ENCODE results near the gene TMPRSS7. TPM values are rescaled to one million over a fixed set of nuclear protein-coding genes. Genes with fewer than 3 reads are reported as not detected.
A peak's percentile ranks its signal among the peaks of the same experiment; 100 is the strongest.

Gene TMPRSS7
- polyA plus RNA-seq, 1 of the 3 experiments (the other 2 are of a cell fraction), result 0.02 TPM

DNA sequence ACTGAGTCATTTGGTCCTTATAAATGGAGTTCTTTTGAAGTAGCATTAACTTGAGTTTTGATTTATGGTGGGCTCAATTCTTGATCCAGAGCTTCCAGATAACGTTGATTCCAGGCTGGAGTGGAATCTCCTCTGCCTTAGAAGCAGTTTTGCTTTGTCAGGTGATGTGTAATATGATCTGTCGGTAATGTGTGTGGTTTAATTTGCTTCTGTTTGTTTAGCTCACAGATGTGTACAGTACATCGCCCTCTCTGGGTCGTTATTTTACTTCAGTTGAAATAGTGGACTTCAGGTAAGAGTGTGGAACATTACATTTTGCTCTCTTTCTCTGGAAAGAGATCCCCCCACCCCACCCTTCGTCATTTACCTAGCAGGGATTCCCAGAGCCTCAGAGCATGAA, 74.8 kb downstream of the TMPRSS7 start:
- no peaks in the 10 kb centered on the region for H3K9me2 ChIP-seq
- no peak overlapping the region for H3K4me2 ChIP-seq
- H3K79me2 ChIP-seq (ENCODE audit: insufficient read depth), result no peaks in the 10 kb centered on the region
- TF ChIP-seq EP300 (IDR thresholded peaks at IDR 0.05; ENCODE audit: borderline replicate concordance in 1 of 2, low read depth in 1 of 2, low read length in 1 of 2) (no peak), MXI1 (IDR thresholded peaks at IDR 0.05; ENCODE audit: low read depth, low read length) (no peak), SMC3 (IDR thresholded peaks at IDR 0.05; ENCODE audit: low read depth, low read length) (no peak)
- no peaks in the 10 kb centered on the region for H3K9me3 ChIP-seq
- no peaks in the 10 kb centered on the region for H3K4me1 ChIP-seq (ENCODE audit: control insufficient read depth in 1 of 2, insufficient read depth in 2 of 2, low read depth in 1 of 2, low read length in 1 of 2)
- H3K4me3 ChIP-seq (ENCODE audit: low read depth in 2 of 2, low read length in 1 of 2), result no peak overlapping the region
- no peaks in the 10 kb centered on the region for H3K27me3 ChIP-seq (ENCODE audit: insufficient read depth)
- WGBS (ENCODE audit: low lambda C conversion rate), result 78% methylated on average over 5 of the region's 5 CpGs
- H3K36me3 ChIP-seq (replicated peaks in 1 of 2; ENCODE audit: control insufficient read depth in 1 of 2, insufficient read depth in 2 of 2, low read length in 1 of 2), result peaks cover 0 to 29% of the 10 kb centered on the region in 2 experiments
- no peak overlapping the region for H3K27ac ChIP-seq (ENCODE audit: low read depth in 2 of 2, low read length in 1 of 2)
- no peak for DNase-seq
- no peak overlapping the region for H3K9ac ChIP-seq
- ChIA-PET CTCF (interaction anchor here (0.6 to 4.2 kb wide), 3 partner anchors 14 to 184 kb away, joined by 3 to 22 read pairs (median 3); partner anchors contain the start of gene SLC9C1), POLR2A (no interaction called here)
- no peak overlapping the region for H2AFZ ChIP-seq (ENCODE audit: low read depth)
- no peaks in the 10 kb centered on the region for H4K20me1 ChIP-seq (ENCODE audit: insufficient read depth)
- H3F3A ChIP-seq (replicated peaks; ENCODE audit: insufficient read depth), result peaks cover 4% of the 10 kb centered on the region

- Histone ChIP-seq H3K36me3 (replicated peaks in 1 of 2; ENCODE audit: control insufficient read depth in 1 of 2, insufficient read depth in 2 of 2, low read length in 1 of 2) (peaks cover 0 to 20% of the 10 kb centered on the region in 2 experiments), H3K27ac (ENCODE audit: low read depth in 2 of 2, low read length in 1 of 2) (no peak overlapping the region), H3K9me3 (no peaks in the 10 kb centered on the region), H3K4me2 (no peak overlapping the region), H2AFZ (ENCODE audit: low read depth) (no peak overlapping the region), H3K79me2 (ENCODE audit: insufficient read depth) (no peaks in the 10 kb centered on the region), H3K27me3 (ENCODE audit: insufficient read depth) (no peaks in the 10 kb centered on the region), H3F3A (replicated peaks; ENCODE audit: insufficient read depth) (peaks cover 4% of the 10 kb centered on the region), H4K20me1 (ENCODE audit: insufficient read depth) (no peaks in the 10 kb centered on the region), H3K4me1 (ENCODE audit: control insufficient read depth in 1 of 2, insufficient read depth in 2 of 2, low read depth in 1 of 2, low read length in 1 of 2) (no peaks in the 10 kb centered on the region; a peak in 1 of 4 replicates), H3K9me2 (no peaks in the 10 kb centered on the region), H3K9ac (no peak overlapping the region), H3K4me3 (ENCODE audit: low read depth in 2 of 2, low read length in 1 of 2) (no peak overlapping the region; a peak in 1 of 4 replicates)
- peak; percentile 70 for DNase-seq
- ChIA-PET POLR2A (no interaction called here), CTCF (interaction anchor here (0.7 to 4.2 kb wide), 38 partner anchors 9 to 696 kb away, joined by 3 to 29 read pairs (median 4); partner anchors contain the start of genes C3orf52, CD200 and SLC9C1)
- no peak for TF ChIP-seq MXI1 (IDR thresholded peaks at IDR 0.05; ENCODE audit: low read depth, low read length)
- TF ChIP-seq, protein P1, sequence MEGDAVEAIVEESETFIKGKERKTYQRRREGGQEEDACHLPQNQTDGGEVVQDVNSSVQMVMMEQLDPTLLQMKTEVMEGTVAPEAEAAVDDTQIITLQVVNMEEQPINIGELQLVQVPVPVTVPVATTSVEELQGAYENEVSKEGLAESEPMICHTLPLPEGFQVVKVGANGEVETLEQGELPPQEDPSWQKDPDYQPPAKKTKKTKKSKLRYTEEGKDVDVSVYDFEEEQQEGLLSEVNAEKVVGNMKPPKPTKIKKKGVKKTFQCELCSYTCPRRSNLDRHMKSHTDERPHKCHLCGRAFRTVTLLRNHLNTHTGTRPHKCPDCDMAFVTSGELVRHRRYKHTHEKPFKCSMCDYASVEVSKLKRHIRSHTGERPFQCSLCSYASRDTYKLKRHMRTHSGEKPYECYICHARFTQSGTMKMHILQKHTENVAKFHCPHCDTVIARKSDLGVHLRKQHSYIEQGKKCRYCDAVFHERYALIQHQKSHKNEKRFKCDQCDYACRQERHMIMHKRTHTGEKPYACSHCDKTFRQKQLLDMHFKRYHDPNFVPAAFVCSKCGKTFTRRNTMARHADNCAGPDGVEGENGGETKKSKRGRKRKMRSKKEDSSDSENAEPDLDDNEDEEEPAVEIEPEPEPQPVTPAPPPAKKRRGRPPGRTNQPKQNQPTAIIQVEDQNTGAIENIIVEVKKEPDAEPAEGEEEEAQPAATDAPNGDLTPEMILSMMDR (IDR thresholded peaks at IDR 0.05), result peak; percentile 72
- TF ChIP-seq RAD21 (IDR thresholded peaks at IDR 0.05; ENCODE audit: low read length), result peak; percentile 89
- TF ChIP-seq SMC3 (IDR thresholded peaks at IDR 0.05; ENCODE audit: low read depth, low read length), result peak; percentile 68
- no peak for TF ChIP-seq YY1 (IDR thresholded peaks at IDR 0.05; ENCODE audit: low read depth)
- 45% methylated on average over 3 of the region's 3 CpGs for WGBS (ENCODE audit: low lambda C conversion rate)
Observed at GRCh38 chr3:112111785-112112402, 77.4 kb downstream of the TMPRSS7 start.

DNA sequence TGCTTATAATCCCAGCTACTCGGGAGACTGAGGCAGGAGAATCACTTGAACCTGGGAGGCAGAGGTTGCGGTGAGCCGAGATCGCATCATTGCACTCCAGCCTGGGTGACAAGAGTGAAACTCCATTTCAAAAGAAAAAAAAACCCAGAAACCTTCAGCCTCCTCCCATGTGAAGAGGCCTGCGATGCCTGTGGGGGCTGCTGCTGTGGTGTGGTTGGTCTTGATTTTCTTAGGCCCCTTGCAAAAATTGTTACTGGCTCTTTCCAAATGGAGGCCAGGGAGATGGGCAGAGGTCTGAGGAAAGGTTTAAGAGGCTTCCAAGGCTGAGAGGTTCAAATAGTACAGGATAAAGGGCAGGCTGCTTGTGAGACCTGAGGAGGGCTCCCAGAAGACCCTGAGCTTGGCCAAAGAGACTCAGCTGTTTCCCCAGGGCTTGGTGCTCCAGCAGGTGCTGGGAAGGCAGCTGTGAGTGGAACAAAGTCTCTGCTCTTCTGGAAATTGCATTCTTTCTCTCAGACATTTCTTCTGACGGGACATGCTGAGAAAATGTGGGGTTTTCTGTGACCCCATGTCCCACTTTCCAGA, 80.1 kb downstream of the TMPRSS7 start:
- H3F3A ChIP-seq (replicated peaks; ENCODE audit: insufficient read depth), result no peaks in the 10 kb centered on the region
- ChIA-PET POLR2A (interaction anchor here (0.6 kb wide), 1 partner anchor 205 kb away, joined by 3 read pairs; no protein-coding TSS in a partner anchor), CTCF (no interaction called here)

More for the DNA sequence above, 80.1 kb downstream of the TMPRSS7 start:
- Histone ChIP-seq H3K9me3 (no peaks in the 10 kb centered on the region), H3K4me2 (no peak overlapping the region), H4K20me1 (ENCODE audit: insufficient read depth) (no peaks in the 10 kb centered on the region), H3K36me3 (replicated peaks in 1 of 2; ENCODE audit: control insufficient read depth in 1 of 2, insufficient read depth in 2 of 2, low read length in 1 of 2) (peaks cover 0 to 18% of the 10 kb centered on the region in 2 experiments), H3K79me2 (ENCODE audit: insufficient read depth) (no peaks in the 10 kb centered on the region), H3K4me1 (ENCODE audit: control insufficient read depth in 1 of 2, insufficient read depth in 2 of 2, low read depth in 1 of 2, low read length in 1 of 2) (no peaks in the 10 kb centered on the region; a peak in 1 of 4 replicates), H3K27ac (ENCODE audit: low read depth in 2 of 2, low read length in 1 of 2) (no peak overlapping the region), H3K27me3 (ENCODE audit: insufficient read depth) (no peaks in the 10 kb centered on the region), H2AFZ (ENCODE audit: low read depth) (no peak overlapping the region), H3K9ac (no peak overlapping the region), H3K9me2 (no peaks in the 10 kb centered on the region), H3K4me3 (ENCODE audit: low read depth in 2 of 2, low read length in 1 of 2) (no peak overlapping the region)
- no peak for TF ChIP-seq TAF1 (IDR thresholded peaks at IDR 0.05; ENCODE audit: borderline replicate concordance, low read depth, low read length)
- TF ChIP-seq PBX3 (IDR thresholded peaks at IDR 0.05), result no peak
- TF ChIP-seq, protein P2, sequence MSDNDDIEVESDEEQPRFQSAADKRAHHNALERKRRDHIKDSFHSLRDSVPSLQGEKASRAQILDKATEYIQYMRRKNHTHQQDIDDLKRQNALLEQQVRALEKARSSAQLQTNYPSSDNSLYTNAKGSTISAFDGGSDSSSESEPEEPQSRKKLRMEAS (IDR thresholded peaks at IDR 0.05; ENCODE audit: low read depth), result no peak
- no peak for TF ChIP-seq CHD2 (IDR thresholded peaks at IDR 0.05; ENCODE audit: low read length, partially characterized antibody)
- TF ChIP-seq EP300 (IDR thresholded peaks at IDR 0.05; ENCODE audit: borderline replicate concordance in 1 of 2, low read depth in 1 of 2, low read length in 1 of 2), result no peak
- no peak for TF ChIP-seq NFIC (IDR thresholded peaks at IDR 0.05; ENCODE audit: borderline replicate concordance)
- no peak for TF ChIP-seq RCOR1 (IDR thresholded peaks at IDR 0.05; ENCODE audit: low read length)
- no peak for TF ChIP-seq JUND (IDR thresholded peaks at IDR 0.05)
- no peak for DNase-seq
- 94% methylated on average over 6 of the region's 6 CpGs for WGBS (ENCODE audit: low lambda C conversion rate)

All from SK-N-SH (cell line).